GM21825 (cell line): Measurements from ENCODE around the gene PARD3B.

Source experiments
- ATAC-seq: cut with Tn5 transposase; IDR thresholded peaks from one replicate; pipeline ENCODE4 v1.9.1; 2021; ENCODE audit warnings: mild to moderate bottlenecking, moderate library complexity; ENCODE audit not compliant: unreplicated experiment

Gene PARD3B

DNA sequence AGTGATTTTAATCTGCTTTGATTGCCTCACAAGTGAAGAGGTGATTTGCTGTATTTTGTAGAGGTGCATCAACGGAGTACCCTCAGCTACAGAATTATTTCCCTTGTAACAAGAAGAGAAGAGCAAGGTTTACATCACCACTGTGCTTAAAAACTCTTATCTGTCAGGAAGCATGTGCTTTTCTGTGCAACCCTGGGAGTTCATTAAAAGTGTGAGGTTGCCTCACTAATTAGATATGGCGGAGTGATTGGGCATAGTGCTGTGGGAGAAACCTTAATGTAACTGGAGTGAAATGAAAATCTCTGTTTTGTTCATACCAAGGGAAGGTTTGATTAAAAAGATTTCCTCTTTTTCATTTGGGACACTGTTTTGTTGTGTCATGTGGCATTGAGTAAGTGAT lies 544.7 kb downstream of the PARD3B start:
- no peak for ATAC-seq

DNA sequence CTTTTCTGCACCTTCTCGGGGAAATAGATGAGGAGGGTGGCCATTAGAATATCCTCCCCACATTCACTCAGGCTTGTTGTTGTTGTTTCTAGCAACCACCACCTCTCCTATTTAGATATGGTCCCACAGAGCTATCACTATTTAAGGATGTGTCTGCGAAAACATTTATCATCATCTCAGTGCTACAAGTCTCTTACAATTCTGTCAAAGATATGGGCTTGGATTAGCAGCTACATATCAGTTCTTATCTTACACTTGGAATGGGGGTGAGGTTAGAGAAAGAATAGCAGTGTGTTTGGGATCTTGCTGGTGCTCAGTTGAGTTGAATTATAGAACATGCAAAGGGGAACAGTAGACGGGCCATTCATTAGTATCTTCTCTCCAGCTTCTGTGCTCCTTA lies 546.1 kb downstream of the PARD3B start:
- ATAC-seq = no peak

DNA sequence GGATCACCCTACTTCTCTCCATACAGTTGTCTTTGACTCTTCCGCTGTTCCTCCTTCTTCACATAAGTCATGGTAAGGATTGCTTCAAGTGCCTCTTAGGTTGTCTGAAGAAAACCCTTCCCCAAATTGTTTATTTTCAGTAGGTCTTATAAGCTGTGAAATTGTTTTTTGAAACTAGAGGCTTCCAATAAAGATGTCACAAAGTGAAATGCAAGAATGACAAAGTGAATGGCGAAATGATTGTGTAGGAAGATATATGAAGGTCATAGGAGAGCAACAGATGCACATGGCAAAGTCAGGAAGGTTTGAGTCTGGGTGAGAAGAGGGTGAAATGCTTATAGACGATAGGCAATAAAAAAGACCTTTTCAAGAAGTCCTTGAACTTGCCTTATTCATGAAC lies 548.8 kb downstream of the PARD3B start:
- ATAC-seq = no peak

DNA sequence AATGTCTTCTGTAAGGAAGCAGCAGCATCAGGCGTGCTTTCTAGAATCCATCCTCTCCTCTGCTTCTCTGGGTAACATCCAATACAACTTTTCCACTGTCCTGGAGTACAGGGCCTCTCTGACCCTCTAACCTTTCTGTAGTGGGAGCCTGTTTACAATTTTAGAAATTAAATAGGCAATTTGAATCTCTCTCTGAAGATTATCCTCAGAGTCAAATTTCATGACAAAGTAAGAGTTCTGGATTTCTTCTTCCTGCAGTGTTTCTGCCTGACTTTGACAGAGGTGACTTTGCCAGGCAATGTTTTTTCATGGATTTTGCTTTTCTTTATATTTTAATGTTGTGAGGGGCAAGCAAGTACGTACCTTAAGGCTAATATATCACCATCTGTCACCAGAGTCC lies 558.4 kb downstream of the PARD3B start:
- ATAC-seq = no peak

DNA sequence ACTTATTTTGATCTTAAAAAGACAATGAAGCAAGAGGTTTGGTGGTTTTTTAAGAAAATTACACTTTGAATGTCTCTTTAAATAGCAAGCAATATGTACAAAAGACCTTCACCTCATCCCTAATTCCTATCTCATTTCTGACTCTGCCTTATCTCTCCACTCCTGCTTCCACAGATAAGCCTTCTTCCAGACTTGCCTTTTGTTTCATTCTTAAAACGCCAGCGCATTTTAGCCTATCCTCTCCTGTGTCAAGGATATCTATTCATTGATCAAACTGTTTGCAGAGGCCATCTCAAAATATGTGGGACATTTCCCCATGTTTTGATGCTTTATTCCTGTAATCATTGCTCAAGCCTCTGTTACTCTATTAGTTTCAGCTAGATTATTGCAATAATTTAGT lies 562.5 kb downstream of the PARD3B start:
- ATAC-seq = no peak

DNA sequence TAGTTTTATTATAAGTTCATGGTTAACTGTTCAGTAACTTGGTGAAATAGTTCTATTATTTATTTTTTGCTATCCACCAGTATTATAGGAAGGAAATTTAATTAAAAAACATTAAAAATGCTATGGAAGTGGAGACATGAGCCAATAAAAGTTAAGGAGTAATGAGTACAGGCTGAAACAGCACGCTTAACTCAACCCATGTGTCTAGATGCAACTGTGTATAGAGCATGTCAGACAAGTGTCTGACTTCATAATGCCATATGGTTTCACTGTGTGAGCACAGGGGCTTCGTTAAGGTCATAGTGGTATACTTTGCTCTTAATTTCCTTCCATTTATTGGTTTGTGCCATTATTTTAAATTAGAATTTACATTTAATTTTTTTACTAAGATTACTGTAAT lies 570.2 kb downstream of the PARD3B start:
- no peak for ATAC-seq

DNA sequence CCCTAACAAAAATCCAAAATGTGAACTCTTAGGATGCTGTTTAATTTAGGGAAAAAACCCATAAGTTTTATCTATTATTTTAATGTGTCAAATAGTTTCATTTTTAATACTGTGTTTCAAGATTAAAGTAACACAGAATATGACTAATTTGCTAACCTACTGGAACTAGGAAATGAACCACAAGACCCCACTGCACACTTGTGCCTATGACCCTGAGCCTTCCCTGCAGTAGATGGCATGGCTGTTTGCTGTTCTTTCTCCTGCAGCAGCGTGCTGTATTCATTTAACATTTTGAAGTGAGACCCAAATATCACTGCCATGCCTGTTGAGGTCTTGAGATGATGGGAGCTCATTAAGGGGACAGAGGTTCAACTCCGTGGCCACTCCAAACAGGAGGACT lies 571.9 kb downstream of the PARD3B start:
- ATAC-seq = no peak

DNA sequence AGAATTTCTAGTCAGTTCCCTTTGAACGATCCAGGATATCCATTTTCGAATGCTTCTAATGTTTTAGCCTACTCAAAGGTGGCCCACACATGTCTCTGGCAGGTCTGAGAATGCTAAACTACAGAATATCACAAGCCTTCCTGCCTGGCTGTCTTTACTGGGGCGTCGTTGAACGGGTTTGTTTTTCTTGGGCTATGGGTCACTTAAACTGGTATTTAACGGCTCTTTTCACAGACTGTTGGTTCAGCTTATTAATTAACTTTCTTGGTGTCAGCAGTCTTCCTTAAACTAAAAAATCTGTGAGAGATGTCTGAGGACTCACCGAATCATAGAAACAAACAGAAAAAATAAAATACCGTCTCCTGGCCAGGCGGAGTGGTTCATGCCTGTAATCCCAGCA lies 573.9 kb downstream of the PARD3B start:
- no peak for ATAC-seq

DNA sequence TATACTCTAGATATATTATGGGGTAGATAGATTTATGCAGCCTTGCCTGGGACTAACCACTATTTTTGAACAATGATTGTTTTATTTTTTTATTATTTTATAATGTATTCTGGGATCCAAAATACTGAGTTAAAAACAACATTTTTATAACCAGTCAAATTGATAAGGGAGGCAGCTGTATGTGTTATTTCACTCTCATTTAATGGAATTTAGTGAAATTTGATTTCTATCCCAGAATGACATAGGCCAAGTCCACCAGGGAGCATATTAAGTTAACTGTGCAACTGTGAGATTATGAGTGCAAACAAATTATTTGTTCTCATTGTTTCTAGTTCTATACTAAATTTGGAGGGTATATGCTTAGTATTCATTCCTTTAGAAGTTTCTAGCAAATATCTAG lies 583.5 kb downstream of the PARD3B start:
- no peak for ATAC-seq

DNA sequence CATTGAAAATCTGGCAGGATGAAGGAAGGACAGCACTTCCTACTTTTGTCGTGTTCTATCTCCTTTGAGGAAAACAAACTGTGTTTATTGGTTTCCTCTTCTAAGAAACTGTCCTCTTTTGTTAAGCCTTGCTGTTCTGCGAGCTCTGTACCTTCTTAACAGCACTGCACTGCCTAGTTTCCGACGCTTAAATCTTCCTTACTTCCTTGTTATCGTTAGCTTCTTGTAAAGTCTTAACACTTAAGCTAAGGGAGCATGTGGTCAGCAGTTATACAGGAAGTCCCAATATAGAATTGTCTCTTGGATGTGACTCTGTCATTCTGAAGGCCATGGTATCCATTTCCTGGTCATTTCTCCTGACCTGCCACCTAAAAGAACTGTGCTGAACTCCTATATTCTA lies 584.3 kb downstream of the PARD3B start:
- ATAC-seq = no peak

DNA sequence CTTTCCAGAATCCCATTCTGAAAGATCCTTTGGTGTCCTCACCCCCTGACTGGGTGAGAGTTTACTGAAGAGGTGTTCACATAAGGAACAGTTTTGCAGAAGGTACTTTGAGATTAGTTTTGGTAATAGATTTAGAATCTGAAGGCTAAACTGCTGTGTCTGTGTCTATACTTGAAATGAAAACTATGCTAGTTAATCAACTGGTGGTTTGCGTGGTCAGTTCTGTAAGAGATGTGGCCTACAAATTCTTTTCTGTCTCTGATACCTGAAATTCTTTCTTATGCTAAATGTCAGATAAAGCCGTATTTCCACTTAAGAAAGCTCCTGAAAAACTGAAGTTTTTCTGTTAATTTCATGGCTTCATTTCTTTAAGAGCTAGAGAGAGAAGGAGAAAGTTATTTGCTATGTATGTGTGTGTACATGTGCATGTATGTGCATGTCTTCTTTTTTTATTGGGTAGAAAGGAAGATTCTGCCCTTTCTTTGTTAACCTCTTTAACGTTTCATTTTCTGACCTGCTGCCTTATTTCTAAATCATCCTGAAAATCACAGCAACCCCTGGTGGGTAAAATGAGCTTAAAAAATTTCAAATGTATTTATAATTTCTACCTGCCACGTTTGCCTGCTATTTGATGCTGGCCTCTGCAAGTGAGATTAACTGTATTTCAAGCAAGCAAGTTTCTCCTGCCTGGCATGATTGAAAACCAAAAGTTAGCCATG lies 585.0 kb downstream of the PARD3B start:
- ATAC-seq = no peak

DNA sequence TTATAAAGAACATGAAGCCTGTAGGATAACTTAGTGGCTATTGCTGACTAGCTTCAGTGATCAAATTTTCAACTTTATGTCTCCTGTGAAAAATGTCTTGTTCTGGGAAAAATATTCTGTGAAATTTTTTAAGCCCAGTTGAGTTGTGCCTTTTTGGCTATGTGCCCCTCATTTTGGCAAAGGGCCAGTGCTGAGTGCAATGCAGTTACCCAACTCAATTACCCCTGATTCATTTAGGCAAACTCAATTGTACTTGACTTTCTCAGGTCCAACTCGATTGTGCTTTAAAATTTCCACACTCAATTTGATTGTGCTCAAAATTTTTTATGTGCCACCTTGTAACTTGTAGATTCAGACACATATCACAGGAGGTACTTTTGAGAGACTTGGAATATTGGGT lies 588.3 kb downstream of the PARD3B start:
- no peak for ATAC-seq

DNA sequence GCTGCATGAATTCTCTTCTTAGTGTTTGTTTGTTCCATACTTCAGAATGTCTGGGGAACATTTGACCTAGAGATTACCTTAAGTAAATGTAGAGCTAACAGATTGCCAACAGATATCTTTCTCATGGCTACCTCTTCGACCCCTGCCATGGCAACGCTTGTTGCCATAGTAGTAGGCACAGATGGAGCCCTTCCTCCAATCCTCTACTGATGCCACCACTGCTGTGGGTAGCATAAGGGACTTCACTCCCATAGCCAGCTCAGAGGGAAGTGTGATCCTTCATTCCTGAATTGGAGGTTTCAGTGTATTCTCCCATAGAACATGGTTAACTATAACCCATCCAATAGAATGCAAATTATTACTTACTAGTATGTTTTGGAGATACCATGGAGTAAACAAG lies 593.5 kb downstream of the PARD3B start:
- ATAC-seq = no peak

DNA sequence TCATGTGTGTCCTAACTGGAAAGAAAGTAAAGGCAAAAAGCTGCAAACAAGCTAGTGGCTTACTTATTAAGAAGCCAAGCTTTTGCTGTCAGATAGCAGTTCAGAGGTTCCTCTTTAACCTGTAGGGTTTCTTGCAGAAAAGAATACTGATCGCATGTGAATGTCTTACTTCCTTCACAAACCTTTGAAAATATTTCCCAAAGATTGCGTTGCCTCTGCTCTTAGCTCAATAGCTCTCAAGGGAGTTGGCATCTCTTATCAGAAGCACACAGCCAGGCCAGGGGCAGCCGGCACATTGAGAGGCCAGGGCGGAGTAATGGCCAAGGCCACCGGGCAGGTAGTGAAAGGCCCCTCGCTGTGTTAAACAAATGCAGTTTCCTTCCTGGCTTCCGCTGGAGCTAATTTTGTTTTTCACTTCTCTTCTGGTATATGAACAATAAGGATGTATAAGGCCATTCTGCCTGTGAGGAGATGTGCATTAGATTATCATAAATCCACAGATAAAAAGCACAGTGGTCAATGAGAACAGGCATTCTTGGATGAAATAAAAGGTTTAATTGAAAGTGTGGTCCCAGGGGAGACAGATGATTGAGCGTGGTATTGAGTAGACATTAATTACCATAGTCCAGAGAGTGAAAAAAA lies 594.7 kb downstream of the PARD3B start:
- ATAC-seq = peak; percentile 81

DNA sequence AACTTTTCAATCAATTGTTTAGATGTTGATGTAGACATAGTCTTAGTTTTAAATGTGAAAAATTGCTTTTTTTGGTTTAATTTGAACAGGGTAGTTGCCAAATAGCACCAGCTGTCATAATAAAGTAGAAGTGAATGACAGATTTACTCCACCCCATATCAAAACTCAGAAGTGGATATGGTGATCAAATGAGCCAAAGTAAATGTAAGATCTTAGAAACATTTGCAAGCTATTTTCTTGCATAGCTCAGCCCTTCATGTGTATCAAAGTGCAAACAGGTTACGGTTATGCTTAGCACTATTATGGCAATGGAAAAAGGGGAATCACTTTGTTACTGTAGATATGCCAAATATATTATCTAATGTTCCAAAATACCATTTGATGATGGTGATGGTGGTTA lies 596.1 kb downstream of the PARD3B start:
- no peak for ATAC-seq

DNA sequence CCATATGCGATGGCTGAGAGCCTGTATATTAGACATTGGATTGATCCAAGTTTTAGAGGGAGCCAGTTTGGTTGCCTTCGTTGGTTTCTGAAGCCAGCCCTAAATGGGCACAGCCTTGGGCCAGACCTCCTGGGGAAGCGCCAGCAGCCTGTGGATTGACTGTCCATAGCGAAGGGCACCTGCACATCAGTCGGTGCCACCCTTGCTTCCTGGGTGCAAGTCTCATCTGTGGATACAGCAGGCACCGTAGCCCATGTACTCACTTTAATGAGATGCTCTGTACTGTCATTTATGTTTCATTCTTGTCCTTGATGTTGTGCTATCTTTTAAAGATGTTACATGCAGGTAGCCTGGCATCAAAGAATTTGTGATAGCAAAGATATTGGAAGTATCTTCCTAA lies 600.6 kb downstream of the PARD3B start:
- no peak for ATAC-seq

DNA sequence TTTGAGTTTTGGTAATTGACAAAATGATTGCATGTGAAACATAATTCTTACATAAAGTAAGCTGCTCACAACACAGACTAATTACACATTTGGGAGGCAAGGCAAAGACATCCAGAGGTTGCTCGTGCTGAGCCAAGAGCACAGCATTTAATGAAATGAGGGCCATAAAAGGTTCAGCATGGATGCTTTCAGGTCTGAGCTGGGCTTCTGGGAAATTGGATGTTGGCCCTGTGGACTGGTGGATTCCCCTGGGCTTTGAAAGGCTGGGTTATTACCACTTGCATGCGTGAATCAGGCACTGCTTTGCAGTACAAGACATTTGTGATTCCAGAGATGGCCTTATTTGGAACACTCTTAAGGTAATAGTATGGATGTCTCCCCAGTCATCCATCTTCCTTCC lies 603.5 kb downstream of the PARD3B start:
- no peak for ATAC-seq

DNA sequence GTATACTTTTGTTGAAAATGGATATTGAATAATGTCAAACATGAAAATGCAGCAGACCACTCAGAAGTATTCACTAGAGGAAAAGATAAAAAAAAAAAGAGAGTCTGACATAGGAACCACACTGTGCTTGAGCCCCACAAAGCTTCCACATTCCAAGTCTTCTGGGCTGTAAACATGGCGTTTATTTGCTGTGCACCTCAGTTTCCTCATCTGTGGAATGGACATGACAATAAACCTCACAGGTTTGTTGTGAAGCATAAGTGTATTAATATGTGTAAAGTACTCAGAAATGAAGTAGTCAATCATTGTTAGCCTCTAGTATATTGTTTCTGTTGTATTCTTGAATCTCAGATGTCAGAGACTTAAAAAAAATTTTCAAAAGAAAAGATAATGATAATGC lies 611.2 kb downstream of the PARD3B start:
- ATAC-seq = no peak

DNA sequence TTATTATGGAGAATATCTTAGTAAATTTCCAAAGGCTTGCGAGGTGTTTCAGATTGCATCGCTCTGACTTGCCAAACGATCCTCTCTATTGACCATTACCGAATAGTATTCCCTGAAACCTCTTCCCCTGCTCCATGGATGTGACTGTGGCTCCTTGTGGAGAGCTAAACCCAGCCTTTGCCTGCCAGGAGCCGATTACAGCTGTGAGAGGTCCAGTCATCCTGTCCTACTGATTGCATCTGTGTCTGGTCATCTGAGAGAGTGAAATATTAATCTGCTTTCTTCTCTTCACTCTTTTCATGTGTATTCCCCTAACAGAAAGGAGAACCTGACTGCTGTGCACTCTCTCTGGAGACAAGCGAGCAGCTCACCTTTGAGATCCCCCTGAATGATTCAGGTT lies 613.1 kb downstream of the PARD3B start:
- ATAC-seq = no peak

DNA sequence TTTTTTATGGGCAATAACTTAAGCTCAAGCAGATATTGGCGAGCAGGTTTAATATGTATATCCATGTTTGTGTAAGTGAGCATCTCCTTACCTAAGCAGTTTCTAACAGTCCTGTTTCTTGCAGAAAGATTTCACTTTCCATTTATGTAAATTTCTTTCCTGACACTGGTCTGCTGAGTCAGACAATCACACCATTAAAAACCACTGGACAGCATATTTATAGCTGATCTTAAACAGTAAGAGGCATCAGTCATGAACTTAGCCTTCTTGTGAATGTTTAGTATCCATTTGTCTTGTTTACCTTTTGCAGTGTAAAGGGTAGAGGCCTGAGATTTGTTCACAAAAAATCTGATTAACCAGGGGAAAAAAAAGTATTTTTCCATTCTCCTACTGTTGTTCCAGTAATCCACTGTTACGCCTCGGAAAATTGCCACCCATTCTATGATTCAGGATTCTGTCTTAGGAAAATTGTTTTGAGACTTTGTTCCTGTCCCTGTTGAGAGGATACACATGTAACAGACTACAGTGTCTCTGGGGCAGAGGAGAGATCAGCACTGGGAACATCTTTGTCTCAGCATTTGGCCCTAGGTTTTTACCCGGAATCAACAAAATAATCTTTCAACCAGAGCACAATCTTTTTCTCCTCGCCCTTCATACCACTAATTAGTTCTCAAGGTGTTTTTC lies 616.0 kb downstream of the PARD3B start:
- ATAC-seq = no peak

DNA sequence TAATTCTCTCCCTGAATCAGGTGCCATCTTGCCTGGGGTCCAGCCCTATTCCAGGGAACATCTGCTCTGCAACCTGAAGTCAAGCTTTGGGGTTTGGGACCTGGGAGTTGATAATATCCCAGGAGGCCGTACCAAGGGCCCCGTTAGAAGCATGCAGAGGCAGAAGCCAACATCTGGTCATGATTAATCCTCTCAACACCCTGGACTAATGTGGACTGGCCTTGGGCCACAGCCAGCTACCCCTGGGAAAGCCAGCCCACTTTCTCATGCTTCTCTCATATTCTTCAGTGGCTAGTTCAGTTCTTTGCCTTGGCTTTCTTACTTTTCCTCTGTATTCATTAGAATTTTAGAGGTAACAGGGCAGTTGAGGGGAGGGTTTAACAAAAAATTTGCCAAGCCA lies 621.5 kb downstream of the PARD3B start:
- no peak for ATAC-seq

DNA sequence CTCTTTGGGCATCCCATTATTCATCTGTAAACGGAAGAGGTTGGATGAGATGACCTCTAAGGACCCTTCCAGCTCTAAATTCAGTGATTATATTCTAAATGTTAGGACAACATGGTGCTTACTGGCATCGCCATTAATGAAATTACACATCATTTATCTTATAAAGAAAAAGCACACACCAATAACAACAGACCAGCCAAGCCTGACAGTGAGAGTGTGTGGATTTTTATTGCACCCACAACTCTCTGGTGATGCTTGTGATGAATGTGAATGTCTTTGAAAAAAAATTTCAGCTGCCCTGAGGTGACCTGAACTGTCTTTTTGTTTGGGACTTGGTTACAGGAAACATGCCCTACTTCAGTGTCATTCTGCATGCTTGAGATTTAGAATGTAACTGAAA lies 623.7 kb downstream of the PARD3B start:
- no peak for ATAC-seq
